NCI-H345 (cell line): ENCODE results near the gene CCNYL1.
A peak's percentile ranks its signal among the peaks of the same experiment; 100 is the strongest.
"Not testable (repeated sequence)": the region's sequence is repeated elsewhere in the genome, so short reads cannot be mapped to it uniquely, and the experiment has no call there.

Experiments
- DNase-seq: peaks from one replicate; lab custom pipeline; 2025; lab: John Stamatoyannopoulos, UW

CCNYL1 gene

DNA sequence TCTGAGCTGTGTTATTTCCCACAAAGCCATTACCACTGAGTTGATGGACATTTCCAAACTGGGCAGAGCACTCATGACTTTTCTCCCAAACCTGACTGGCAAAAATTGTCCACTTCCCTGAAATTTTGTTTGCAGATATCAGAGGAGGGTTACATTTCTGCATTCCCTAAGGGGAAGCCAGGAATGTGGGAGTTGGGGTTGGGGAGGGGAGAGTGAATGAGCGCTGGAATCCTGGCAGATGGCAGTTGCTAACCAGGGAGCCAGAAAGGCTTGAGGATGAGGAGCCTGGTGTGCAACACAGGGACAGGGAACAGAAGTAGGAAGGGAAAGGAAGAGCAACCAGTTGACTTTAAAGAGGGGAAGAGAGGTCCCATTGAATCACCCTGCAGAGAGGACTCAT, 14.0 kb upstream of the CCNYL1 start:
- DNase-seq: no peak

GRCh38 chr2:207698301-207698700, 13.1 kb upstream of the CCNYL1 start:
- DNase-seq: no peak

DNA sequence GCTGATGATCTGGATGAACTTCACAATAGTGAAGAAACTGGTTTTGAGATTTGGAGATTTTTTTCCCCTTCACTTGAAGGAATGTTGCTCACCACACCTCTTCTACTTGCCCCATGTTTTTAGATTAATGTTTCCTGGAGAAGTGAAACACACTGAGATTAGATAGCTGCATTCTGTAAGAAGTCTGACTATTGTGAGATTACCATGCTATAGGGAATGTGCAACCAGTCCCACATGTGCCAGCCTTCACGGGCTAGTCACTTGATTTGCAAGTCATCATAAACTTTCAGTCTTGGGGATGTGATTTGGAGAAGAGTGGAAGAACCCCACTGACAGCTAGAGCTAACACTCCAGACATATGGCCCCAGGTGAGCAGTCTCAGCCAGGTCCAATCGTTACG, 7.4 kb upstream of the CCNYL1 start:
- no peak for DNase-seq

GRCh38 chr2:207704671-207705070, 6.8 kb upstream of the CCNYL1 start:
- no peak for DNase-seq

- no peak for DNase-seq
Observed at GRCh38 chr2:207706936-207707860, 4.2 kb upstream of the CCNYL1 start.

- peak; percentile 45 for DNase-seq
Observed at GRCh38 chr2:207711750-207712530, 500 bp downstream of the CCNYL1 start.

DNA sequence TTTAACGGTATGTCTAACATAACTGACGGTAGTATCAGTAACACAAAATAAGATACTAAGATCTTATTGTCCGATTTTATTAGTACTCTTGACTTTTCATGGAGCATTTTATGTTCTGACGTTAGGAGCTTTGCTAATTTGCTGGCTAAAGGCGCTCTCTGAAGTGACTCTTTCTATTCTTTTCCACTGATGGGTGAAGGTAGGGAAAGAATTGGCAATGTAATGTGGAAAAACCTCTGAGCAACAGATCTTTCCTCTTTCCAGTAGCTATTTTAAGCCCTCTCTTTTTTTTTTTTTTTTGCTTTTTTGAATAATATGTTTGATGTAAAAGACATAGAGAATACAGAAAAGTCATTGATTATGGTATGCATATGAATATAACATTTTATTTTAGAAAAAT, 4.6 kb downstream of the CCNYL1 start:
- no peak for DNase-seq

GRCh38 chr2:207718521-207718920, 7.1 kb downstream of the CCNYL1 start:
- no peak for DNase-seq

DNA sequence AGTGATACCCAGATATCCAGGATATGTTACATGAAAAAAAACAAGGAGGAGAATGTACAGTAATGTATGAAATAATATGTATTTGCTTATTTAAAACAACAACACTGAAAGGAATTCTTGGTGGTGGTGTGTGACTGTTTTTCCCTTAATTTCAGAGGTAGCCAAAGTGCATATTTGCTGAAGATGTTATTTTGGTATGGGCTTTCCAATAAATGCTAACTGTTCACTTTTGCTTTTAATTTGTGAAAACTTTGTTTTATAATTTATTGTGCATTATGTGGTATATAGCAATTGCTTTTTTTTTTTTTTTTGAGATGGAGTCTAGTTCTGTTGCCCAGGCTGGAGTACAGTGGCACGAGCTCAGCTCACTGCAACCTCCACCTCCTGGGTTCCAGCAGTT, 7.6 kb downstream of the CCNYL1 start:
- no peak for DNase-seq

DNA sequence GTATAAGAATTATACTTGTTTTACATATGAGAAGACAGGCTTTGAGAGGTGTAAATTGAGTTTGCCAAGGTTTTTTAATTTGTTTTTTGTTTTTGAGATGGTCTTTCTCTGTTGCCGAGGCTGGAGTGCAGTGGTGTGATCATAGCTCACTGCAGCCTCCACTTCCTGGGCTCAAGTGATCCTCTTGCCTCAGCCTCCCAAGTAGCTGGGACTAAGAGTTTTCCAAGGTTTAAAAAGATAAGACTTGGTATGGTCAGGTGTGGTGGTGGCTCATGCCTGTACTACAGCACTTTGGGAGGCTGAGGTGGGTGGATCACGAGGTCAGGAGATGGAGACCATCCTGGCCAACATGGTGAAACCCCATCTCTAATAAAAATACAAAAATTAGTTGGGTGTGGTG, 8.2 kb downstream of the CCNYL1 start:
- not testable (repeated sequence) for DNase-seq

GRCh38 chr2:207720517-207721187, 9.2 kb downstream of the CCNYL1 start:
- no peak for DNase-seq

- no peak for DNase-seq
Observed at GRCh38 chr2:207722773-207723424, 11.5 kb downstream of the CCNYL1 start.

DNA sequence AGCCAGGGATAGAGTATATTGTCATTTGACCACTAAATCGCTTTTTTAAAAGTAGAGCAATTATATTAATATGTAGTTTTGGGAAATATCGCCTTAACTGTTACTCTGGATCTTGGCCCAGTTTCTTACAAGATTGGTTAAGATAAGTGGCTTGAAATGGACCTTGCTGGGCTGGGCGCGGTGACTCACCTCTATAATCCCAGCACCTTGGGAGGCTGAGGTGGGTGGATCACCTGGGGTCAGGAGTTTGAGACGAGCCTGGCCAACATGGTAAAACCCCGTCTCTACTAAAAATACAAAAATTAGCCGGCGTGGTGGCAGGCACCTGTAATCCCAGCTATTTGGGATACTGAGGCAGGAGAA, 12.0 kb downstream of the CCNYL1 start:
- DNase-seq: not testable (repeated sequence)

DNA sequence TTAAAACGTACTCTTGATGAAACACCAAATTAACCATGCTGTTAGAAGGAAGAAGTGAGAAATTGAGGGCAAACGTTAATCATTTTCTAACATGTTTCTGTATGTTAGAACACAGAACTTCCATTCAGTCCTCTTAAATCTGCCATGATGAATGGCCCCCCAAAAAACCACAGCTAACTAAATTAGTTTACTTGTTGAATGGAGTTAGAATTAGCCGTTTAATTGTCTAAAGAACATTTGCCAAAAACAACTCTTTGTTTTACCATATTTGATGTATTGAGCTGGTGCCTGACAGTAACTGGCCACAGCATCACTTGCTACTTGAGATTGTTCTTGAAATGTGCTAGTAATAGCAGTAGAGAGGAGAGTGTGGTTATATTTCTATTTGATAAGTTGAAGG, 12.7 kb downstream of the CCNYL1 start:
- DNase-seq: no peak

DNA sequence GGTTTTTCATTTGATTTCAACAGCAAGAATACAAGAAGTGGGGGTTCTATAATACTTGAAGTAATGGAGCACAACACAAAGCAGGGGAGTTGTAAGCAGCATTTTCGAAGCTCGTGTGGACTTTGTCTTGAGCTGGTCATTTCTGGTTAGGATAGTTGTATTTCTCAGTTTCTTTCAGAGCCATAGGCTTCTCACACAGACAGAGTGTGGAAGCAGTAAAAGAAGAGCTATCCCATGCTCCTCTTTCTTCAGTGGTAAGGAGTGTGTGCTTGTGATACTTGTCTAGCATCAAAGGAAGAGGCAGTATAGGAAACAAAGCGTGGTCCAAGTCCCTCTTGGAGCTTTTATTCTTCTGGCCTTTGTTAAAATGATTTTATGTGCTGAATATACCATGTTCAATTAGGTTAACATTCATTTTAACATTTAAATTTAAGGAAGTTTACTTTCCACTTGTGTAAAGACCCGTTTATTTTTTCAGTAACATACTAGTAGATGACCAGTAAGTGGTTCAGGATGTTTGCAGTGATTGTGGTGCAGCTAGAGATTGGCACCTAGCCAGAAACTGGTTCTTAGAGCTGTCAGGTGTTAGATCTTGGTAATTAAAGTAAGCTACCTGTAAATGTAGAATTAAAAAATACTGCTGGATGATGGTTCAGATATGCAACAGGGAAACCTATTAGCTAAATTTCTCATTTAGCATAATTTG, 14.6 kb downstream of the CCNYL1 start:
- DNase-seq: peak; percentile 53

GRCh38 chr2:207727261-207727660, 15.8 kb downstream of the CCNYL1 start:
- DNase-seq: no peak

GRCh38 chr2:207729465-207729998, 18.1 kb downstream of the CCNYL1 start:
- DNase-seq: no peak

- no peak for DNase-seq
Observed at GRCh38 chr2:207731138-207731537, 19.7 kb downstream of the CCNYL1 start.

GRCh38 chr2:207733597-207734240, 22.3 kb downstream of the CCNYL1 start:
- DNase-seq: no peak

- no peak for DNase-seq
Observed at GRCh38 chr2:207734264-207734635, 22.8 kb downstream of the CCNYL1 start.
